Measurements from ENCODE around the gene CEP120. TPM values are rescaled to one million over a fixed set of nuclear protein-coding genes. Genes with fewer than 3 reads are reported as not detected.

Gene CEP120
- total and polyA plus RNA-seq, 2 of the 4 experiments (the other 2 are of a cell fraction) = 6.7 to 46.1 TPM

- Histone ChIP-seq H3K36me3 (ENCODE audit: control insufficient read depth, insufficient read depth, low read length) (no peaks in the 10 kb centered on the region), H2BK15ac (ENCODE audit: low read depth, low read length) (peak overlapping the region; percentile 54; the same call in 1 of the 3 replicates), H3K4me3 (ENCODE audit: insufficient read depth, low read depth, low read length) (no peak overlapping the region), H3K9me3 (ENCODE audit: control insufficient read depth, insufficient read depth, low read length) (no peaks in the 10 kb centered on the region), H3K27ac (ENCODE audit: insufficient read depth, low read length) (peak overlapping the region; percentile 91), H3K4ac (ENCODE audit: low read depth, low read length) (peak overlapping the region; percentile 94), H2AK5ac (ENCODE audit: low read depth, low read length) (peak overlapping the region; percentile 84), H3K27me3 (ENCODE audit: control insufficient read depth, insufficient read depth, low read length) (no peaks in the 10 kb centered on the region), H2BK120ac (ENCODE audit: low read depth, low read length) (peak overlapping the region; percentile 96), H2AFZ (replicated peaks; ENCODE audit: low read length, poor library complexity) (peak overlapping the region; percentile 76), H2BK5ac (ENCODE audit: low read depth, low read length, poor library complexity, severe bottlenecking) (peak overlapping the region; percentile 92), H3K14ac (replicated peaks; ENCODE audit: low read depth, low read length) (peak overlapping the region; percentile 85), H2BK20ac (ENCODE audit: low read depth, low read length) (peak overlapping the region; percentile 86), H3K9ac (ENCODE audit: low read depth, low read length) (no peak overlapping the region), H3K4me1 (ENCODE audit: control insufficient read depth, insufficient read depth, low read length) (peaks cover 4% of the 10 kb centered on the region; the same call in 1 of the 2 replicates), H3K9me1 (ENCODE audit: insufficient read depth, low read length) (peaks cover 3% of the 10 kb centered on the region; the same call in 1 of the 2 replicates), H4K5ac (ENCODE audit: low read depth, low read length) (peak overlapping the region; percentile 81; the same call in 1 of the 2 replicates), H3K79me1 (ENCODE audit: low read depth in 1 of 2, low read length in 2 of 2) (no peaks in the 10 kb centered on the region), H4K91ac (ENCODE audit: insufficient read depth, low read depth, low read length) (peak overlapping the region; percentile 97), H3K56ac (ENCODE audit: extremely low read depth, insufficient read depth, low read length) (peak overlapping the region; percentile 47; the same call in 1 of the 2 replicates), H4K20me1 (ENCODE audit: insufficient read depth, low read length) (no peaks in the 10 kb centered on the region), H3K18ac (ENCODE audit: low read depth, low read length) (peak overlapping the region; percentile 88), H4K8ac (ENCODE audit: low read depth in 2 of 2, low read length in 2 of 2) (peak overlapping the region in 1 of 2 experiments; percentile 95; a peak in 3 of 4 replicates), H2AK9ac (replicated peaks; ENCODE audit: low read depth, low read length, poor library complexity) (no peak overlapping the region), H3K4me2 (ENCODE audit: low read depth, low read length) (no peak overlapping the region), H3K23ac (ENCODE audit: low read depth, low read length) (peak overlapping the region; percentile 67; the same call in 1 of the 2 replicates)
- TF ChIP-seq RFX5 (IDR thresholded peaks at IDR 0.05; ENCODE audit: low read depth, low read length) (no peak), RAD21 (IDR thresholded peaks at IDR 0.05; ENCODE audit: low read length) (no peak), MXI1 (IDR thresholded peaks at IDR 0.05; ENCODE audit: borderline replicate concordance, low read depth, low read length) (no peak), POLR2A (IDR thresholded peaks at IDR 0.05; ENCODE audit: low read depth, low read length) (no peak), NFE2L2 (IDR thresholded peaks at IDR 0.05; ENCODE audit: low read depth, low read length) (peak; percentile 73; the same call in 1 of the 2 replicates), ELK1 (IDR thresholded peaks at IDR 0.05; ENCODE audit: borderline replicate concordance, low read depth, low read length) (no peak), MAFK (IDR thresholded peaks at IDR 0.05; ENCODE audit: low read depth, low read length) (peak; percentile 27; the same call in 1 of the 2 replicates), CHD1 (IDR thresholded peaks at IDR 0.05; ENCODE audit: low read depth, low read length) (no peak), CTCF (conservative IDR thresholded peaks at IDR 0.05; ENCODE audit: low read depth, low read length) (no peak), USF2 (IDR thresholded peaks at IDR 0.05; ENCODE audit: low read depth, low read length) (no peak), FOS (IDR thresholded peaks at IDR 0.05; ENCODE audit: low read depth, low read length) (peak; percentile 80), MAZ (IDR thresholded peaks at IDR 0.05; ENCODE audit: borderline replicate concordance, low read depth, low read length) (no peak), SMC3 (IDR thresholded peaks at IDR 0.05; ENCODE audit: low read depth, low read length) (no peak), RCOR1 (IDR thresholded peaks at IDR 0.05; ENCODE audit: insufficient replicate concordance, low read length) (no peak), BHLHE40 (IDR thresholded peaks at IDR 0.05; ENCODE audit: low read depth, low read length) (0 out of 2 replicates have a peak, but pooled peaks have one; percentile 13), CEBPB (IDR thresholded peaks at IDR 0.05; ENCODE audit: low read depth, low read length) (peak; percentile 99)
- POLR2A ChIA-PET (ENCODE audit: unreplicated experiment) = no interaction called here
- peak; percentile 94 for DNase-seq
- intact Hi-C loops (cut with micrococcal nuclease) = no loop called here
- ATAC-seq (ENCODE audit: low read depth) = peak; percentile 88
- dilution Hi-C loops (cut with HindIII; ENCODE audit: low sequenced_read_pairs, unreplicated experiment) = no loop called here
- CTCF ChIA-PET = no interaction called here
- BruUV-seq (replicated peaks) = no TSS peak
- in situ Hi-C loops (cut with MboI; ENCODE audit: low sequenced_read_pairs) = no loop called here
- no CpG with 5 or more reads among the region's 2 CpGs for WGBS, 2 experiments (ENCODE audit: extremely low coverage in 2 of 2, insufficient read length in 1 of 2)
These were observed 6.8 kb upstream of the CEP120 start for GRCh38 chr5:123429993-123430392.

All from IMR-90 (cell line).